Karpas-422 (cell line): ENCODE data around the gene CENPH. TPM values are rescaled to one million over a fixed set of nuclear protein-coding genes. Genes with fewer than 3 reads are reported as not detected.
"Not testable (repeated sequence)": the region's sequence is repeated elsewhere in the genome, so short reads cannot be mapped to it uniquely, and the experiment has no call there.

ENCODE experiments used
- DNase-seq: peaks from one replicate; pipeline ENCODE4 v3.0.0-alpha.2; 2015
- H2AFZ ChIP-seq: fragments of 200-600 bp; sonication (generic); 2 replicates; pipeline ENCODE4 v1.6.1; 2014; ENCODE audit warnings: antibody characterized with exemption, low read length, mixed read lengths
- H3K27ac ChIP-seq: fragments of 200-600 bp; sonication (generic); 2 replicates; pipeline ENCODE4 v1.5.1; 2014; ENCODE audit warnings: mild to moderate bottlenecking, low read length, moderate library complexity
- H3K27me3 ChIP-seq: fragments of 200-600 bp; sonication (generic); 2 replicates; pipeline ENCODE4 v1.6.1; 2014; ENCODE audit warnings: low read length, mixed read lengths
- H3K36me3 ChIP-seq: fragments of 200-600 bp; sonication (generic); 2 replicates; pipeline ENCODE4 v1.6.1; 2014; ENCODE audit warnings: low read length, mixed read lengths; ENCODE audit not compliant: insufficient read depth
- H3K4me1 ChIP-seq: fragments of 200-600 bp; sonication (generic); 2 replicates; pipeline ENCODE4 v1.6.1; 2014; ENCODE audit warnings: mild to moderate bottlenecking, low read length, mixed read lengths
- H3K4me2 ChIP-seq: fragments of 200-600 bp; sonication (generic); 2 replicates; pipeline ENCODE4 v1.6.1; 2014; ENCODE audit warnings: low read length, low read depth, mild to moderate bottlenecking; ENCODE audit not compliant: poor library complexity, severe bottlenecking
- H3K4me3 ChIP-seq: fragments of 200-600 bp; sonication (generic); 2 replicates; pipeline ENCODE4 v1.5.1; 2014; ENCODE audit warnings: mild to moderate bottlenecking, antibody characterized with exemption, low read length, mixed read lengths
- H3K79me2 ChIP-seq: fragments of 200-600 bp; sonication (generic); 2 replicates; pipeline ENCODE4 v1.6.1; 2014; ENCODE audit warnings: mild to moderate bottlenecking, low read length, mixed read lengths
- H3K9ac ChIP-seq: fragments of 200-600 bp; sonication (generic); 2 replicates; pipeline ENCODE4 v1.6.0; 2014; ENCODE audit warnings: low read length
- H3K9me2 ChIP-seq: fragments of 200-600 bp; sonication (generic), shearing (Covaris generic); replicated peaks from 2 replicates; pipeline ENCODE4 v1.6.0; 2014; ENCODE audit warnings: mild to moderate bottlenecking, low read length, moderate library complexity; ENCODE audit not compliant: insufficient read depth
- H3K9me3 ChIP-seq: fragments of 300-700, 200-600 bp; sonication (generic); 2 replicates; pipeline ENCODE4 v1.6.1; 2014; ENCODE audit warnings: low read length, mixed read lengths
- H4K20me1 ChIP-seq: fragments of 200-600 bp; sonication (generic); 2 replicates; pipeline ENCODE4 v1.6.1; 2014; ENCODE audit warnings: mild to moderate bottlenecking, antibody characterized with exemption, low read length, low read depth; ENCODE audit not compliant: insufficient read depth
- total RNA-seq: library from RNA; depleted of rRNA; stranded (reverse); fragments of >200 nt; shearing (Covaris generic); gene quantifications from 2 replicates; pipeline ENCODE4 v1.2.3, GENCODE V29; 2014; ENCODE audit warnings: low replicate concordance

Gene CENPH
- total RNA-seq, 1 experiment from 2014 or later: 34.1 TPM

DNA sequence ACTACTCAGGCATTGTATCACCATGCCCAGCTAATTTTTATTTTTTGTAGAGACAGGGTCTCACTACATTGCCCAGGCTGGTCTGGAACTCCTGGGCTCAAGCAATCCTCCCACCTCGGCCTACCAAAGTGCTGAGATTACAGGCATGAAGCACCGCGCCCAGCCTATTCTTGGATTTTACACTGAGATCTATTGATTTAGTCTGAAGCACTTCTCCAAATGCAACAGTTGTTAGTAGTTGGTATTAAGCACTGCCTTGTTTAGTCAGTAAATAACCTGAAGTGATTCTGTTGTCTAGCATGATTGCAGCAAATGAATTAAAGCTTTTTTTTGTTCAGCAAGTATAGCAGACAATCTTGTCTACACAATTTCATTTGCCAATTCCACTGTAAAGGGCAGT is 31.3 kb upstream of the CENPH start:
- H3K9ac ChIP-seq: no peak overlapping the region
- no peak overlapping the region for H2AFZ ChIP-seq
- no peak overlapping the region for H3K4me2 ChIP-seq
- H3K27ac ChIP-seq: no peak overlapping the region
- no peak overlapping the region for H3K4me3 ChIP-seq
- no peaks in the 10 kb centered on the region for H3K9me2 ChIP-seq
- no peaks in the 10 kb centered on the region for H3K4me1 ChIP-seq
- H4K20me1 ChIP-seq: no peaks in the 10 kb centered on the region
- H3K9me3 ChIP-seq: no peaks in the 10 kb centered on the region
- H3K27me3 ChIP-seq: no peaks in the 10 kb centered on the region
- DNase-seq: no peak
- no peaks in the 10 kb centered on the region for H3K36me3 ChIP-seq
- no peaks in the 10 kb centered on the region for H3K79me2 ChIP-seq

DNA sequence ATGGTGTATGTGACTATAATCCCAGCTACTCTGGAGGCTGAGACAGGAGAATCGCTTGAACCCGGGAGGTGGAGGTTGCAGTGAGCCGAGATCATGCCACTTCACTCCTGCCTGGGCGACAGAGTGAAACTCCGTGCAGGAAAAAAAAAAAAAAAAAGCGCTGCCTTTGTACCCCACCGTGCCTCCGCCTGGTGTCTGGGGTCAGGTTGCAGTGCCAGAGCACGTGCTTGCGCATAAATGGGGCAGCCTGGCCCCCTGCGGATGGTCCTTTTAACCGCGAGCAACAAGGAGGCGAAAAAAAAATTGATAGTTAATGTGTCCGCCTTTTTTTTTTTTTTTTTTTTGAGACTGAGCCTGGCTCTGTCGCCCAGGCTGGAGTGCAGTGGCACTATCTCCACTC is 28.7 kb upstream of the CENPH start:
- H3K9me2 ChIP-seq: no peaks in the 10 kb centered on the region
- no peaks in the 10 kb centered on the region for H3K9me3 ChIP-seq
- H3K9ac ChIP-seq: no peak overlapping the region
- H2AFZ ChIP-seq: no peak overlapping the region
- no peak overlapping the region for H3K4me3 ChIP-seq
- no peaks in the 10 kb centered on the region for H3K4me1 ChIP-seq
- H3K4me2 ChIP-seq: no peak overlapping the region
- no peaks in the 10 kb centered on the region for H3K36me3 ChIP-seq
- H3K27me3 ChIP-seq: no peaks in the 10 kb centered on the region
- H3K79me2 ChIP-seq: no peaks in the 10 kb centered on the region
- H3K27ac ChIP-seq: no peak overlapping the region
- DNase-seq: no peak
- H4K20me1 ChIP-seq: no peaks in the 10 kb centered on the region

DNA sequence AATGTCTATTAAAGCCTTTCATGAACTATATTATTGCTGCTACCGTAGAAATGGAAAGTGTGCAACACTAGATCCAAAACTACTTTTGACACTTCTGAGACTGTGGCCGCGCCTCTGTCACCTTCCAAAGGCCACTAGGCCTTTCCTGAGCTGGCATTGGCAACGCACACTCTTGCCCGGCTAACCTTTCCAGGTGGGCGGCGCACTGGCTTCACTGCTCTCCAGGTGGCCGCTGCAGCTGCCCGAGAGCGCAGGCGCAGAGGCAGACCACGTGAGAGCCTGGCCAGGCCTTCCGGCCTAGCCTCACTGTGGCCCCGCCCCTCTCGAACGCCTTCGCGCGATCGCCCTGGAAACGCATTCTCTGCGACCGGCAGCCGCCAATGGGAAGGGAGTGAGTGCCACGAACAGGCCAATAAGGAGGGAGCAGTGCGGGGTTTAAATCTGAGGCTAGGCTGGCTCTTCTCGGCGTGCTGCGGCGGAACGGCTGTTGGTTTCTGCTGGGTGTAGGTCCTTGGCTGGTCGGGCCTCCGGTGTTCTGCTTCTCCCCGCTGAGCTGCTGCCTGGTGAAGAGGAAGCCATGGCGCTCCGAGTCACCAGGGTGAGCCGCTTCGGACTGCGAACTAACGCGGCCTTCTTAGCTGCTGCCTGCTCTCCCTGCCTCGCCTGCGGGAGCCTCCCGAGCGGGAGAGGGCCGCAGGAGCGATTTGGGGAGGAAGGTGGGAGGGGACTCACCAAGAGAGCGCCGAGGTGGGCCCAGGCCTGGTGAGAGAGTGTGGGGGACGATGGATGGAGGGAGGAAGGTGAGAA is 22.5 kb upstream of the CENPH start, which contains the start of gene CCNB1:
CCNB1 (plus strand) TSS at position 465 of the 807 bp plus-strand sequence; CDS start at position 578, 113 bp downstream.
- Histone ChIP-seq H3K4me3 (peak within 1 kb of the TSS; percentile 97), H3K36me3 (peaks cover 31% of the 10 kb centered on the region), H3K27me3 (no peaks in the 10 kb centered on the region), H3K4me2 (peak within 1 kb of the TSS; percentile 95), H3K9me2 (no peaks in the 10 kb centered on the region), H2AFZ (peak within 1 kb of the TSS; percentile 69), H3K9ac (peak within 1 kb of the TSS; percentile 96), H3K27ac (peak within 1 kb of the TSS; percentile 84), H4K20me1 (no peaks in the 10 kb centered on the region), H3K79me2 (peaks cover 18% of the 10 kb centered on the region), H3K9me3 (no peaks in the 10 kb centered on the region), H3K4me1 (peaks cover 22% of the 10 kb centered on the region)
- peak; percentile 99 for DNase-seq

DNA sequence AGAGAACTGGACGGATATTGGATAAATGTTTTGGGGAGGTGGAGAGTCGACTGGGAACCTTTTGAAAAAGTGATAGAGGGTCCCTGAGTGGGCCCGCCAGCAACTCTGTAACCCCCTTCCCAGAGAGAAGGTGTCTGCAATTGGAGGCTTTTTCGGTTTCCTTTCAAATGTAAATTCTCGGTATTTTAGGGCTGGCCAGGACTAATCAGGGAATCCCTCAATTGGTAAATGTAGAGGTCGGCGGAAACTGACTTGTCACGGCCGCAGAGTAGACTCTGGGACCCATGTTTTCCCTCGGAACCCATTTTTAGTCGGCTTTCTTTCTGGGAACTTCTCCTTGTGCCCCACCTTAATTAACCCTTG is 21.9 kb upstream of the CENPH start:
- Histone ChIP-seq H3K27ac (peak overlapping the region; percentile 84), H3K4me2 (peak overlapping the region; percentile 95), H3K79me2 (peaks cover 18% of the 10 kb centered on the region), H2AFZ (peak overlapping the region; percentile 69; the same call in 1 of the 2 replicates), H3K9me2 (no peaks in the 10 kb centered on the region), H3K4me3 (peak overlapping the region; percentile 97), H3K4me1 (peaks cover 22% of the 10 kb centered on the region), H3K9ac (peak overlapping the region; percentile 96), H3K9me3 (no peaks in the 10 kb centered on the region), H3K36me3 (peaks cover 34% of the 10 kb centered on the region), H3K27me3 (no peaks in the 10 kb centered on the region), H4K20me1 (no peaks in the 10 kb centered on the region)
- no peak for DNase-seq

DNA sequence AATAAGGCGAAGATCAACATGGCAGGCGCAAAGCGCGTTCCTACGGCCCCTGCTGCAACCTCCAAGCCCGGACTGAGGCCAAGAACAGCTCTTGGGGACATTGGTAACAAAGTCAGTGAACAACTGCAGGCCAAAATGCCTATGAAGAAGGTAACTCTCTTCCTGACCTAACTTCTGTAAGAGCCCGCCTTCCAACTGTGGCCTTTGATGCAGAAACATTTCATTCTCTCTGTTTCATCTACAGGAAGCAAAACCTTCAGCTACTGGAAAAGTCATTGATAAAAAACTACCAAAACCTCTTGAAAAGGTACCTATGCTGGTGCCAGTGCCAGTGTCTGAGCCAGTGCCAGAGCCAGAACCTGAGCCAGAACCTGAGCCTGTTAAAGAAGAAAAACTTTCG is 21.5 kb upstream of the CENPH start:
- no peaks in the 10 kb centered on the region for H3K9me2 ChIP-seq
- H3K27ac ChIP-seq: peak overlapping the region; percentile 84; the same call in 1 of the 2 replicates
- no peaks in the 10 kb centered on the region for H3K9me3 ChIP-seq
- H3K9ac ChIP-seq: peak overlapping the region; percentile 96
- H3K79me2 ChIP-seq: peaks cover 18% of the 10 kb centered on the region
- peak overlapping the region; percentile 95 for H3K4me2 ChIP-seq
- H3K4me3 ChIP-seq: peak overlapping the region; percentile 97
- H3K36me3 ChIP-seq: peaks cover 35% of the 10 kb centered on the region
- H3K4me1 ChIP-seq: peaks cover 22% of the 10 kb centered on the region
- no peak overlapping the region for H2AFZ ChIP-seq
- H3K27me3 ChIP-seq: no peaks in the 10 kb centered on the region
- no peaks in the 10 kb centered on the region for H4K20me1 ChIP-seq
- no peak for DNase-seq

DNA sequence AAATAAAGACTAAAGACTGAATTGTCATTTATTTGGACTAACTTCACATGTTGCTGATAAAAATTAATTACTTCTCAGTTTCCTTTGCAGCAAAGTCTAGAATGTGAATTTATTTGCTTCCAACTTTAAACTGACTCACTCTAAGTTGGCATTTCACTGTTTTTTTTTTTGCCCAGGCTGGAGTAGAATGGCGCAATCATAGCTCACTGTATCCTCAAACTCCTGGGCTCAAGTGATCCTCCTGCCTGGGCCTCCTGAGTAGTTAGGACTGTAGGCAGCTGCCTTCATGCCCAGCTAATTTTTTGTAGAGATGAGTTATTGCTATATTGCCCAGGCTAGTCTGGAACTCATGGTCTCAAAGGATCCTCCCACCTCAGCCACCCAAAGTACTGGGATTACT is 18.9 kb upstream of the CENPH start:
- no peak overlapping the region for H3K27ac ChIP-seq
- peaks cover 18% of the 10 kb centered on the region for H3K79me2 ChIP-seq

DNA sequence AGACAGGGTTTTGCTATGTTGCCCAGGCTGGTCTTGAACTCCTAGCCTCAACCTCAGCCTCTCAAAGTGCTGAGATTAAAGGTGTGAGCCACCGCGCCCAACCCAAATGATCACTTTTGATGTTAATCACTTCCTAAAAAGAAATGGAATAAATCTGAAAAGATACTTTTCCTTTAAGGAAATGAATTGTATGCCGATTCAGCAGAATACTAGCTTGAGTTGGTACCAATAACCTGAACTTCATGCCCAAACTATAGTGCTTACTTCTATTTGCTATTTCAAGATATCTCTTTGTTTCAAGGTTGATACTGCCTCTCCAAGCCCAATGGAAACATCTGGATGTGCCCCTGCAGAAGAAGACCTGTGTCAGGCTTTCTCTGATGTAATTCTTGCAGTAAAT is 18.4 kb upstream of the CENPH start:
- no peaks in the 10 kb centered on the region for H3K27me3 ChIP-seq
- H4K20me1 ChIP-seq: no peaks in the 10 kb centered on the region
- no peak overlapping the region for H3K4me2 ChIP-seq
- H3K4me3 ChIP-seq: no peak overlapping the region
- H3K9me2 ChIP-seq: no peaks in the 10 kb centered on the region
- no peak overlapping the region for H2AFZ ChIP-seq
- H3K79me2 ChIP-seq: peaks cover 18% of the 10 kb centered on the region
- no peak for DNase-seq
- no peak overlapping the region for H3K9ac ChIP-seq
- peaks cover 62% of the 10 kb centered on the region for H3K36me3 ChIP-seq
- H3K4me1 ChIP-seq: peaks cover 26% of the 10 kb centered on the region
- H3K9me3 ChIP-seq: no peaks in the 10 kb centered on the region
- no peak overlapping the region for H3K27ac ChIP-seq

More for the DNA sequence above, 18.9 kb upstream of the CENPH start:
- H2AFZ ChIP-seq: no peak overlapping the region
- H3K4me1 ChIP-seq: peaks cover 25% of the 10 kb centered on the region
- peaks cover 59% of the 10 kb centered on the region for H3K36me3 ChIP-seq
- no peak overlapping the region for H3K4me2 ChIP-seq
- H3K4me3 ChIP-seq: no peak overlapping the region
- no peak for DNase-seq
- H3K9ac ChIP-seq: no peak overlapping the region
- no peaks in the 10 kb centered on the region for H3K9me2 ChIP-seq
- no peaks in the 10 kb centered on the region for H3K9me3 ChIP-seq
- H3K27me3 ChIP-seq: no peaks in the 10 kb centered on the region
- no peaks in the 10 kb centered on the region for H4K20me1 ChIP-seq

DNA sequence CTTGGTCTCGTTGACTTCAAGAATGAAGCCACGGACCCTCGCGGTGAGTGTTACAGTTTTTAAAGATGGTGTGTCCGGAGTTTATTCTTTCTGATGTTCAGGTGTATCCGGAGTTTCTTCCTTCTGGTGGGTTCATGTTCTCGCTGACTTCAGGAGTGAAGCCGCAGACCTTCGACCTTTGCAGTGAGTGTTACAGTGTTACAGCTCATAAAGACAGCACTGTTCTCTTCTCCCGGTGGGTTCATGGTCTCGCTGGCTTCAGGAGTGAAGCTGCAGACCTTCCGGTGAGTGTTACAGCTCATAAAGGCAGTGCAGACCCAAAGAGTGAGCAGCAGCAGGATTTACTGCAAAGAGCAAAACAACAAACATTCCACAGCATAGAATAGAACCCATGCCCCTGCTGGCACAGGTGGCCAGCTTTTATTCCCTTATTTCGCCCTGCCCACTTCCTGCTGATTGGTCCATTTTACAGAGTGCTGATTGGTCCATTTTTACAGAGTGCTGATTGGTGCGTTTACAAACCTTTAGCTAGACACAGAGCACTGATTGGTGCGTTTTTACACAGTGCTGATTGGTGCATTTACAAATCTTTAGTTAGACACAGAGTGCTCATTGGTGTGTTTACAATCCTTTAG is 7.6 kb upstream of the CENPH start:
- H3K9me3 ChIP-seq: not testable (repeated sequence)

More for the DNA sequence above, 7.6 kb upstream of the CENPH start:
- H3K4me1 ChIP-seq: peaks cover 12% of the 10 kb centered on the region
- H3K79me2 ChIP-seq, H2AFZ ChIP-seq, H3K4me2 ChIP-seq, H3K9me2 ChIP-seq, H3K9ac ChIP-seq, H3K4me3 ChIP-seq, H3K27ac ChIP-seq, H4K20me1 ChIP-seq, H3K27me3 ChIP-seq: not testable (repeated sequence)
- peaks cover 11% of the 10 kb centered on the region for H3K36me3 ChIP-seq
- peak; percentile 29 for DNase-seq
